ENCODE measurements around the gene GABARAPL1. TPM values are rescaled to one million over a fixed set of nuclear protein-coding genes. Genes with fewer than 3 reads are reported as not detected.

GABARAPL1 gene
- total and polyA plus RNA-seq, 10 of the 15 experiments (the other 5 are each of a cell fraction or from before 2014, with no cell fraction given) = 0.42 to 3.7 (median 1.4) TPM

DNA sequence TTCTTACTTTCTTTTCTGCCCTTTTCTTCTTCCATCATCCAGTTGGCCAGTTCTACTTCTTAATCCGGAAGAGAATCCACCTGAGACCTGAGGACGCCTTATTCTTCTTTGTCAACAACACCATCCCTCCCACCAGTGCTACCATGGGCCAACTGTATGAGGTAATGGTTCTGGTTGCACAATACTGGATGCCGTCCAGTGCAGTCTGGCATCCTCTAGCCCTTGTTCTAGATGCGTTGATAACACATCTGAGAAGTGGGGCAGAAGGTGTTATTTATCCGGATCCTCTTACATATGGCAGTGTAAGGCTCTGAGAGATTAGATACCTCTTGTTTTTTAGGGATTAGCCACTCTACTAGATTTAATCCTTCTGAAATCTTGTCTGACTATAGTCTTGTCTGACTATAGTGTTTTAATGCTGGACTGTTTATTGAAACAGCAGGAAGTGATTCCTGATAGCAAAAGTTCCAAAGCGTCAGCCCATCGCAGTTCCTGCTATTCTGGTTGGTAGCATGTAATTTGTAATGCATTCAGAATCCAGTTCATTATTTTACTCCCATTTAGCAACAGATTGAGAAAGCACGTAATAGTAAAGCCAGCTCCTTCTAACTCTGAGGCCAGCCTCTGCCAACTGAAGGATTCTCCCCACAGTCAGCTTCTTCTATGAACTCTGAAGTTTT is 7.9 kb downstream of the GABARAPL1 start:
- ChIA-PET SMC1A (ENCODE audit: uncharacterized antibody, unreplicated experiment) (no interaction called here), RAD21 (ENCODE audit: unreplicated experiment) (no interaction called here), CTCF (no interaction called here), POLR2A (no interaction called here)
- H3K4me1 ChIP-seq (ENCODE audit: control insufficient read depth, insufficient read depth, low read length) = no peaks in the 10 kb centered on the region
- no peak overlapping the region for H2AFZ ChIP-seq (ENCODE audit: control insufficient read depth, low read depth, low read length)
- H3K4me2 ChIP-seq (ENCODE audit: control insufficient read depth, insufficient read depth) = no peak overlapping the region
- DNase-seq (ENCODE audit: low read depth, low spot score) (no peak), FAIRE-seq (no peak), ATAC-seq (no peak)
- no TSS peak for BruUV-seq (replicated peaks)
- no peaks in the 10 kb centered on the region for H3K36me3 ChIP-seq (ENCODE audit: control insufficient read depth in 2 of 2, insufficient read depth in 2 of 2, low read length in 1 of 2)
- H3K27ac ChIP-seq (ENCODE audit: control insufficient read depth, insufficient read depth) = no peak overlapping the region
- H4K20me1 ChIP-seq (ENCODE audit: control insufficient read depth, insufficient read depth) = no peaks in the 10 kb centered on the region
- in situ Hi-C loops (cut with MboI) (no loop called here), intact Hi-C loops (cut with micrococcal nuclease; ENCODE audit: unreplicated experiment) (no loop called here)
- 95% methylated on average over 8 of the region's 8 CpGs for WGBS (ENCODE audit: insufficient coverage, insufficient replicate concordance, low lambda C conversion rate, missing lambda C conversion rate)
- no peaks in the 10 kb centered on the region for H3K79me2 ChIP-seq (ENCODE audit: control insufficient read depth, insufficient read depth, low read length)
- no peak overlapping the region for H3K9ac ChIP-seq (ENCODE audit: control insufficient read depth, insufficient read depth, low read length)
- H3K4me3 ChIP-seq = no peak overlapping the region
- H3K27me3 ChIP-seq (replicated peaks in 1 of 2; ENCODE audit: control insufficient read depth in 2 of 2, insufficient read depth in 2 of 2, low read length in 1 of 2) = no peaks in the 10 kb centered on the region; a peak in 2 of 4 replicates
- TF ChIP-seq FOS (IDR thresholded peaks at IDR 0.05; ENCODE audit: borderline replicate concordance, extremely low read depth, insufficient read length) (no peak), KAT2A (conservative IDR thresholded peaks at IDR 0.05; ENCODE audit: control insufficient read depth, low read depth, low read length) (no peak), CREM (IDR thresholded peaks at IDR 0.05; ENCODE audit: low read depth) (no peak), MTA3 (IDR thresholded peaks at IDR 0.05; ENCODE audit: borderline replicate concordance, low read length) (no peak), PML (IDR thresholded peaks at IDR 0.05; ENCODE audit: low read length) (no peak), ATF3 (IDR thresholded peaks at IDR 0.05; ENCODE audit: borderline replicate concordance, extremely low read depth, low read depth, low read length) (no peak), PKNOX1 (IDR thresholded peaks at IDR 0.05) (no peak), RELA (IDR thresholded peaks at IDR 0.05; ENCODE audit: borderline replicate concordance, partially characterized antibody) (no peak), IKZF2 (IDR thresholded peaks at IDR 0.05) (no peak), NBN (IDR thresholded peaks at IDR 0.05) (no peak), SREBF1 (IDR thresholded peaks at IDR 0.05; ENCODE audit: low read length) (no peak)
- TF ChIP-seq, protein P1, sequence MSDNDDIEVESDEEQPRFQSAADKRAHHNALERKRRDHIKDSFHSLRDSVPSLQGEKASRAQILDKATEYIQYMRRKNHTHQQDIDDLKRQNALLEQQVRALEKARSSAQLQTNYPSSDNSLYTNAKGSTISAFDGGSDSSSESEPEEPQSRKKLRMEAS (IDR thresholded peaks at IDR 0.05; ENCODE audit: low read depth, low read length) = no peak
- TF ChIP-seq, protein P2, sequence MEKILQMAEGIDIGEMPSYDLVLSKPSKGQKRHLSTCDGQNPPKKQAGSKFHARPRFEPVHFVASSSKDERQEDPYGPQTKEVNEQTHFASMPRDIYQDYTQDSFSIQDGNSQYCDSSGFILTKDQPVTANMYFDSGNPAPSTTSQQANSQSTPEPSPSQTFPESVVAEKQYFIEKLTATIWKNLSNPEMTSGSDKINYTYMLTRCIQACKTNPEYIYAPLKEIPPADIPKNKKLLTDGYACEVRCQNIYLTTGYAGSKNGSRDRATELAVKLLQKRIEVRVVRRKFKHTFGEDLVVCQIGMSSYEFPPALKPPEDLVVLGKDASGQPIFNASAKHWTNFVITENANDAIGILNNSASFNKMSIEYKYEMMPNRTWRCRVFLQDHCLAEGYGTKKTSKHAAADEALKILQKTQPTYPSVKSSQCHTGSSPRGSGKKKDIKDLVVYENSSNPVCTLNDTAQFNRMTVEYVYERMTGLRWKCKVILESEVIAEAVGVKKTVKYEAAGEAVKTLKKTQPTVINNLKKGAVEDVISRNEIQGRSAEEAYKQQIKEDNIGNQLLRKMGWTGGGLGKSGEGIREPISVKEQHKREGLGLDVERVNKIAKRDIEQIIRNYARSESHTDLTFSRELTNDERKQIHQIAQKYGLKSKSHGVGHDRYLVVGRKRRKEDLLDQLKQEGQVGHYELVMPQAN (conservative IDR thresholded peaks at IDR 0.05) = no peak
- H3K9me3 ChIP-seq (replicated peaks; ENCODE audit: control insufficient read depth, insufficient read depth, low read length) = no peaks in the 10 kb centered on the region

Measured in GM12878 (cell line).